Astrocyte of the spinal cord (primary cell): ENCODE results near the gene CLCF1.

Experiments used
- DNase-seq: peaks from one replicate; pipeline ENCODE4 v3.0.0; 2011; ENCODE audit warnings: low read depth, low spot score
- H3K4me3 ChIP-seq: 2 replicates; pipeline ENCODE4 v1.5.1; 2011; ENCODE audit warnings: low read depth, mild to moderate bottlenecking, low read length, moderate library complexity
- in situ Hi-C: cut with HindIII; loops from 2 replicates; pipeline ENCODE4 v1.10.0; 2017; ENCODE audit warnings: low sequenced_read_pairs
- TF ChIP-seq, protein P1 (sequence below): IDR thresholded peaks from 2 replicates; pipeline ENCODE4 v1.5.1; 2012; ENCODE audit warnings: low read depth, mild to moderate bottlenecking, low read length, inconsistent platforms

CLCF1 gene

DNA sequence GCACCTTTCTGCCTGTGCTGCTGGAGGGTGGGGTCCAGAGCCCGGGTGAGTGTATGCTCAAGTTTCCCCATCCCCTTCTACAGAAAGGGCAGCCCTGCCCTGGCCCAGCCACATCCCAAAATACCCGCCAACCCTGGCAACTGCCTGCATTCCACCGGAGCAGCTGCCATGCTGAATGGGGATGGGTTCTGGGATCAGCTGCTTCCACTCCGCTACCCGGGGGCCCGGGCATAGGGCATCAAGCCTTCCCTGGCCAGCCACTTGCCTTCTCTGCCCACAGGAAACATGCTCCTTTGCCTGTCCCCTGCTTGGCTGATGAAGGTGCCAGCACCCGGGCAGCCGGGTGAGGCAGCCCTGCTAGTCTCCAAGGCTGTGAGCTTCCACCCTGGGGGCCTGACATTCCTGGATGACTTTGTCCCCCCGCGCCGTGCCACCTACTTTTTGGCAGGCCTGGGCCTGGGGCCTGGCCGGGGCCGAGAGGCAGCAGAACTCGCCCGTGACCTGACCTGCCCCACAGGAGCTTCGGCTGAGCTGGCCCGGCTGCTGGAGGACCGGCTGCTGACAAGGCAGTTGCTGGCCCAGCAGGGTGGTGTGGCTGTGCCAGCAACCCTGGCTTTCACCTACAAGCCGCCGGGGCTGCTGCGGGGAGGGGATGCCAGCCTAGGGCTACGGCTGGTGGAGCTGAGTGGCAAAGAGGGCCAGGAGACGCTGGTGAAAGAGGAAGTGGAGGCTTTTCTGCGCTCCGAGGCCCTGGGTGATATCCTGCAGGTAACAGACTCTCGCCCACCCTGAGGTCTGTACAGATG, 45.3 kb upstream of the CLCF1 start:
- TF ChIP-seq, protein P1, sequence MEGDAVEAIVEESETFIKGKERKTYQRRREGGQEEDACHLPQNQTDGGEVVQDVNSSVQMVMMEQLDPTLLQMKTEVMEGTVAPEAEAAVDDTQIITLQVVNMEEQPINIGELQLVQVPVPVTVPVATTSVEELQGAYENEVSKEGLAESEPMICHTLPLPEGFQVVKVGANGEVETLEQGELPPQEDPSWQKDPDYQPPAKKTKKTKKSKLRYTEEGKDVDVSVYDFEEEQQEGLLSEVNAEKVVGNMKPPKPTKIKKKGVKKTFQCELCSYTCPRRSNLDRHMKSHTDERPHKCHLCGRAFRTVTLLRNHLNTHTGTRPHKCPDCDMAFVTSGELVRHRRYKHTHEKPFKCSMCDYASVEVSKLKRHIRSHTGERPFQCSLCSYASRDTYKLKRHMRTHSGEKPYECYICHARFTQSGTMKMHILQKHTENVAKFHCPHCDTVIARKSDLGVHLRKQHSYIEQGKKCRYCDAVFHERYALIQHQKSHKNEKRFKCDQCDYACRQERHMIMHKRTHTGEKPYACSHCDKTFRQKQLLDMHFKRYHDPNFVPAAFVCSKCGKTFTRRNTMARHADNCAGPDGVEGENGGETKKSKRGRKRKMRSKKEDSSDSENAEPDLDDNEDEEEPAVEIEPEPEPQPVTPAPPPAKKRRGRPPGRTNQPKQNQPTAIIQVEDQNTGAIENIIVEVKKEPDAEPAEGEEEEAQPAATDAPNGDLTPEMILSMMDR, result no peak
- no peak for DNase-seq
- no peak overlapping the region for H3K4me3 ChIP-seq
- in situ Hi-C loops, result no loop called here

DNA sequence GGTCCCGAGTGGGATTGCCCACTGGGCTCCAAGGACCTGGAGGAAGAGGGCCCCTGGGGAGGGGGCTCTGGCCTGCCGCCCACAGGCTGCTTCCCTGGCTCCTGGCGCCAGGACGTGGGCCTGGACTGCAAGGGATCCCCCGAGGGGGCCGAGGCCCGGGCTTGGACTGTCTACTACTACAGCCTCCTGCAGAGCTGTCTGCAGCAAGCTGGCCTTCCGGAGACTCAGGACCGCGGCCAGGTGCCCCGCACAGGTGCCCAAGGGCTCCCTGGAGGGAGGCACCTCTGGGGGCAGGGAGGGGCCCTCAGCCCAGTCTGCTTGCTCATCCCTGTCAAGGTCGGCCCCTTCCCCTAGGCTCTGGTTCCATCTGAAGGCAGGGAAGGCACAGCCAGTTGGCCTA, 44.0 kb upstream of the CLCF1 start:
- in situ Hi-C loops, result no loop called here
- no peak overlapping the region for H3K4me3 ChIP-seq
- TF ChIP-seq, protein P1, result no peak
- DNase-seq, result no peak

DNA sequence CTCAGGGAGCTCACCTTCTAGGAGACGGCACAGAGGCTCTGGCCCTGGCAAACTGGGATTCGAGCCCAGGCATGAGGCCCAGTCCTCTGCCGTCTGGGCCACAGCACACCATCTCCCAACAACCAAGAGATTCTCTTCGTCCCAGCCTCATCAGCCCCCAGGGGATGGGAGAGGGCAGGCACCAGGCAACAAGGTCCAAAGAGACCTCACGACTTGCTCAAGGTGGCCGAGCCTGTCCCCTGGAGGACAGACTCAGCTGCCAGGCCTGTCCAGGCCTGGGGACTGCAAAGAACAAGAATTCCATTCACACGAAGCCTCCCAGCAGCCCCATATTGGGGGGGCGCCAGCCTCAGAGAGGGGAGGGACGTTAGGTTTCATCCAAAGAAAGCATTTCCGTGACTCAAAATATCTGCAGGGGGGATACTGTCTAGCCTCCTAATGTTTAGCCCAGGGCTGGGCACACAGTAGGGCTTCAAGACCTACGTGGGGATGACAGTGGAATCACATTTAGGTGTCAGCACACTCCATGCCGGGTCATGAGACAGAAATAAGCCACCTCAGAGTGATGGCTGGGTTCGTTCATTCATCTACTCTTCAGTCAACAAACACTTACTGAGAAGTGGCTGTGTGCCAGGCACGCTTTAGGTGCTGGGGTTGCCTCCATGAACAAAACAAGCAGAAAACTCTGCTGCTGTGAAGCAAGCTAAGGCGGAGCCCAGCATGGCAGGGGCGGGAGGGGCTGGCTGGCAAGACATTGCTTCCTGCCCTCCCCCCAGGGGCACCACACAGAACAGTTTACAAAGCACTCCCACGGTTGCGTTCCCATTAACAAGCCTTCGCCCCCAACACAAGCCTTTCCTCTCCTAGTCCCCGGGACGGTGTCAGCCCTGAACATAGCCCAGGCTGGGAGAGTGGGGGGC, 43.3 kb upstream of the CLCF1 start:
- in situ Hi-C loops, result no loop called here
- TF ChIP-seq, protein P1, result no peak
- no peak overlapping the region for H3K4me3 ChIP-seq
- peak; percentile 13 for DNase-seq

DNA sequence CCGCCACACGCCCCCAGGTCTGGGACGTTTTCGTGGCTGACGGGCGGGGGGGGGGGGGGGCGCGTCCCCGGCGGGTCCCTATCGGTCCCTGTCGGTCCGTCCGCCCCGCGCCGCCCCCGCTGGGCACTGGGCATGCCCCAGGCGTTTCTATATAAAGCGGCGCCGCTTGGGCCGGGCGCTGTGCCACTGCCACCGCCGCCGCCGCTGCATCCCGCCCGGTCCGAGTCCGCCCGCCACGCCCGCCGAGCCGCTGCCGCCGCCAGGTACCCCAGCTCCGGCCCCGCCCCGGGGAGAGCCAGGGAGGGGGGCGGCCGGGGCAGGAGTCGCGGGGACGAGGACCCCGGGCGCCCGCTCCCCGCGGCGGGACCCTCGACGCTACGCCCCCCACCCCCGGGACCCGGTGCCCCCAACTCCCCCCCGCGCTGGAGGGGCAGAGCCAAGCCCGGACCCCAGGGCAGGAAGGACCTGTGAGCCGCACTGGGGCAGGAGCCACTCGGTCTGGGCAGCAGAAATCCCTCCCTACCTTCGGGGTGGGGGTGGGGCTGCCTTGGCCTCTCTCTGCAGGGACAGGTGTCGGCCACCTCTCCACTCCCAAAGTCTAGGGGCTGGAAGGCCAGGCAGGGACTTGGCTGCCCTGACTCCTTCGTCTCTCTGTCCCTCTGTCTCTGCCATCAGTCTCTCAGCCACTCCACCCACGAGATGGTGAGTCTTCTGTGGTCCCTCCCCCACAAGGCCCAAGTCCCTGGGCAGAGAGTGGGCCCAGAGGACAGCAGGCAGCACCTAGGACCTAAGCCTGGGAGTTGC, 42.3 kb upstream of the CLCF1 start, which contains the start of gene CARNS1:
TSS of gene CARNS1 (plus strand) at position 178 of the 804 bp plus-strand sequence. CDS start at position 700, 522 bp downstream.
- TF ChIP-seq, protein P1, result no peak
- DNase-seq, result no peak
- no peak within 1 kb of the TSS for H3K4me3 ChIP-seq
- in situ Hi-C loops, result no loop called here

DNA sequence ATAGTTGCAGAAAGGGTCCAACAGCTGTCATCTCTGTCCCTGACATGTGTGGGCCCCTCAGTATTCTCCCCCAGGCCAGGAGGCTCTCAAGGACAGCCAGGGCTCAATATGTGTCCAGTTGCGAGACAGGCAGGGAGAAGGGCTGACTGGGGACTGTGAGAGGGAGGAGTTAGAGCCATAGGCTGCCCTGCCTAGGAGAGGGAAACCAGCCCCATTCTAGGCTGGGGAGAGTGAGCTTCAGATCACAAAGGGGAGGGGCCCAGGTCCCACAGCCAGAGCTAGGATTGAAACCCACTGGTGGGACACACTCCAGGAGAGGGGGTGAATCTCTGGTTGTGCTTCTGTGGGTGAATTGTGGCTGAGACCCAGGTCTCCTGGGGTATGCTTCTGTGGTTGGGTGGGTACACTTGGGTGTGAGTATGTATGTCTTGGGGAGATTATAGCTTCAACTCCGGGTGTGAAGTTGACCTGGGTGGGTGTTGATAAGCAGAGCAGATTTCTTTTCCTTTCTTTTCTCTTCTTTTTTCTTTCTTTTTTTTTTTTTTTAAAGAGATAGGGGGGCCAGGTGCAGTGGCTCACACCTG, 40.0 kb upstream of the CLCF1 start:
- TF ChIP-seq, protein P1, result no peak
- DNase-seq, result no peak
- no peak overlapping the region for H3K4me3 ChIP-seq
- in situ Hi-C loops, result no loop called here
